Astrocyte of the cerebellum (primary cell): ENCODE data around the gene HDAC8.

ENCODE experiments used
- DNase-seq: peaks from one replicate; pipeline ENCODE4 v3.0.0-alpha.2; 2011; ENCODE audit warnings: low read depth
- H3K4me3 ChIP-seq: 2 replicates; pipeline ENCODE4 v1.5.1; 2011; ENCODE audit warnings: mild to moderate bottlenecking, low read depth, low read length, moderate library complexity
- CTCF ChIP-seq: IDR thresholded peaks from 2 replicates; pipeline ENCODE4 v1.5.1; 2012; ENCODE audit warnings: low read length, low read depth, moderate library complexity, mild to moderate bottlenecking; ENCODE audit errors: missing control alignments
- in situ Hi-C: cut with HindIII; loops from 2 replicates; pipeline ENCODE4 v1.10.0; 2017; ENCODE audit warnings: low sequenced_read_pairs

HDAC8 gene

GRCh38 chrX:72395237-72395636 is 177.4 kb downstream of the HDAC8 start:
- H3K4me3 ChIP-seq = no peak overlapping the region
- TF ChIP-seq CTCF = no peak
- DNase-seq = no peak
- in situ Hi-C loops = no loop called here

GRCh38 chrX:72394518-72395170 is 178.0 kb downstream of the HDAC8 start:
- no peak for TF ChIP-seq CTCF
- in situ Hi-C loops = no loop called here
- DNase-seq = peak; percentile 24
- H3K4me3 ChIP-seq = no peak overlapping the region

GRCh38 chrX:72393836-72394517 is 178.7 kb downstream of the HDAC8 start:
- TF ChIP-seq CTCF = no peak
- in situ Hi-C loops = no loop called here
- peak; percentile 38 for DNase-seq
- H3K4me3 ChIP-seq = no peak overlapping the region

- no peak for TF ChIP-seq CTCF
- no peak overlapping the region for H3K4me3 ChIP-seq
- in situ Hi-C loops = no loop called here
- no peak for DNase-seq
Measured at GRCh38 chrX:72392816-72393800, 179.5 kb downstream of the HDAC8 start.

DNA sequence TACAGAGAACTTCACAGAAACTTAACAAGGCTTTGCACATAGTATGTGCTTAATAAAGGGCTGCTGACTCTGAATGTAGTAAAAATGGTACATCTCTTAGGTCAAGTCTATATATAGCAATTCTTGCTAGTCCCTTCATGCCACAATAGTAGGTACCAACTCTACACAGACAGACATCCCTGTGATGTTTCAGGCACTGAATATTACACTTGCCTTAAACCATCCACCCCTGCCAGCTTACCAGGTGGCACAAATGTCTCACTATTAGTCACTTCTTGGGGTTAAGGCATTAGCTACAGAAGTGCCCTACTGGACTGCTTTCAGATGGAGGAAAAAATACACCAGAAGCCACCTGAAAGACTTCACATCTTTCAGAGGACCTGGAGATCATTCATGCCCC is 180.6 kb downstream of the HDAC8 start:
- DNase-seq = no peak
- in situ Hi-C loops = no loop called here

More for the DNA sequence above, 180.6 kb downstream of the HDAC8 start:
- H3K4me3 ChIP-seq = no peak overlapping the region
- no peak for TF ChIP-seq CTCF
